ENCODE measurements around the gene TENT4A.

Gene TENT4A

DNA sequence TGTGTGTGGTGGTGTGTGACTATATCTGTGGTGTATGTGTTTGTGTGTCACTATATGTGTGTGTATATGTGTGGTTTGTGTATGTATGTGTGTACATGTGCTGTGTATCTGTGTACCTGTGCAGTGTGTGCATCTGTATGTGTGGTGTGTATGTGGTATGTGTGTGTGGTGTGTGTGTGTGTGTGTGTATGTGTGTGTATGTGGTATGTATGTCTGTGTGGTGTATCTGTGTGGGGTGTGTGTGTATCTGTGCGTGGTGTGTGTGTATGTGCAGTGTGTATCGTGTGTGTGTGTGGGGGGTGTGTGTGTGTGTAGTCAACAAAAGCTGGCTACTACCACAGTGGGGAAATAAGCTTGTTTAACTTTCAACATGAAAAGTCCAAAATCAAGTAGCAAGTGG is 31.6 kb upstream of the TENT4A start:
- peak overlapping the region; percentile 14 for H3K14ac ChIP-seq (ENCODE audit: low read length)
- H2BK12ac ChIP-seq (ENCODE audit: low read length): no peak overlapping the region
- H2BK5ac ChIP-seq (ENCODE audit: low read length): no peak overlapping the region
- H4K91ac ChIP-seq (ENCODE audit: low read depth, low read length, poor library complexity): no peak overlapping the region
- no peak overlapping the region for H3K27ac ChIP-seq (replicated peaks; ENCODE audit: low read length)
- H3K4me2 ChIP-seq (ENCODE audit: insufficient read depth, low read length, poor library complexity, severe bottlenecking): no peak overlapping the region
- no CpG with 5 or more reads among the region's 2 CpGs for WGBS, 2 donors (ENCODE audit: extremely low coverage in 2 of 2, insufficient read length in 2 of 2, insufficient replicate concordance in 1 of 2)
- no peaks in the 10 kb centered on the region for H3K79me1 ChIP-seq (ENCODE audit: low read depth, low read length)
- H3K23ac ChIP-seq (ENCODE audit: low read depth, low read length, poor library complexity): no peak overlapping the region
- DNase-seq (ENCODE audit: low spot score): no peak
- H4K8ac ChIP-seq (ENCODE audit: low read depth, low read length): no peak overlapping the region
- no peak overlapping the region for H2BK120ac ChIP-seq (ENCODE audit: low read depth, low read length)
- no peak overlapping the region for H2BK15ac ChIP-seq (ENCODE audit: low read length)
- peaks cover 0 to 2% of the 10 kb centered on the region in 2 donors for H3K9me3 ChIP-seq (replicated peaks in 1 of 2; ENCODE audit: control insufficient read depth in 2 of 2, insufficient read depth in 1 of 2, low read depth in 1 of 2, low read length in 2 of 2)
- no peak overlapping the region for H3K4ac ChIP-seq (ENCODE audit: low read length)
- peaks cover 0 to 7% (median 0%) of the 10 kb centered on the region in 3 experiments for H3K27me3 ChIP-seq (ENCODE audit: control insufficient read depth in 3 of 3, insufficient read depth in 3 of 3, low read depth in 1 of 3, low read length in 3 of 3)
- H3K36me3 ChIP-seq (replicated peaks in 1 of 2; ENCODE audit: control insufficient read depth in 2 of 2, insufficient read depth in 2 of 2, low read length in 2 of 2): no peaks in the 10 kb centered on the region
- no peak overlapping the region for H3K9ac ChIP-seq (ENCODE audit: low read depth, low read length, poor library complexity)
- no peak overlapping the region for H3K18ac ChIP-seq (ENCODE audit: low read length)
- no peak overlapping the region for H2AFZ ChIP-seq (ENCODE audit: low read length)
- no peak overlapping the region for H2AK5ac ChIP-seq (ENCODE audit: low read depth, low read length)
- peaks cover 0 to 3% of the 10 kb centered on the region in 2 donors for H3K4me1 ChIP-seq (ENCODE audit: control insufficient read depth in 2 of 2, insufficient read depth in 1 of 2, low read depth in 1 of 2, low read length in 2 of 2)
- H3K4me3 ChIP-seq (ENCODE audit: low read length in 2 of 2): peak overlapping the region in 1 of 2 donors; percentile 59

DNA sequence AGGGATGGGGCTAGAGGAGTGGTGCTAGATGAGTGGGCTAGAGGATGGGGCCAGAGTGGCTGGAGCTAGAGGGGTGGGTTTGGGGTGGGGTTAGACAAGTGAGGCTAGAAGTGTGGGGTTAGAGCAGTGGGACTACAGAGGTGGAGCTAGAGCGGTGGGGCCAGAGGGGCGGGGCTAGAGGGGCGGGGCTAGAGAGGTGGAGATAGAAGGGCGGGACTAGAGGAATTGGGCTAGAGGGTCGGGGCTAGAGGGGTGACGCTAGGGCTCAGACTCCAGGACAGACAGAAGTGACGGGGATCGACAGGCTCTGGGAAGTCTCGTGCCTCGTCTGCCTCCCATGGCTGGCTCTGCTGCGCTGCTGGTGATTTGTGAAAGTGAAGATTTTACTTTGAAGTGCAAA is 31.0 kb upstream of the TENT4A start:
- Histone ChIP-seq H2AFZ (ENCODE audit: low read length) (no peak overlapping the region), H3K36me3 (replicated peaks in 1 of 2; ENCODE audit: control insufficient read depth in 2 of 2, insufficient read depth in 2 of 2, low read length in 2 of 2) (no peaks in the 10 kb centered on the region), H3K23ac (ENCODE audit: low read depth, low read length, poor library complexity) (no peak overlapping the region), H3K27me3 (ENCODE audit: control insufficient read depth in 3 of 3, insufficient read depth in 3 of 3, low read depth in 1 of 3, low read length in 3 of 3) (peaks cover 0 to 7% (median 0%) of the 10 kb centered on the region in 3 experiments), H3K27ac (replicated peaks; ENCODE audit: low read length) (no peak overlapping the region), H4K8ac (ENCODE audit: low read depth, low read length) (no peak overlapping the region), H3K18ac (ENCODE audit: low read length) (no peak overlapping the region), H3K9ac (ENCODE audit: low read depth, low read length, poor library complexity) (no peak overlapping the region), H3K79me1 (ENCODE audit: low read depth, low read length) (no peaks in the 10 kb centered on the region), H4K91ac (ENCODE audit: low read depth, low read length, poor library complexity) (no peak overlapping the region), H3K4ac (ENCODE audit: low read length) (no peak overlapping the region), H3K14ac (ENCODE audit: low read length) (no peak overlapping the region), H3K4me1 (ENCODE audit: control insufficient read depth in 2 of 2, insufficient read depth in 1 of 2, low read depth in 1 of 2, low read length in 2 of 2) (peaks cover 0 to 3% of the 10 kb centered on the region in 2 donors), H2BK12ac (ENCODE audit: low read length) (no peak overlapping the region), H3K4me3 (ENCODE audit: low read length in 2 of 2) (no peak overlapping the region), H3K4me2 (ENCODE audit: insufficient read depth, low read length, poor library complexity, severe bottlenecking) (no peak overlapping the region), H2BK15ac (ENCODE audit: low read length) (no peak overlapping the region), H2BK5ac (ENCODE audit: low read length) (no peak overlapping the region), H2AK5ac (ENCODE audit: low read depth, low read length) (no peak overlapping the region), H2BK120ac (ENCODE audit: low read depth, low read length) (no peak overlapping the region), H3K9me3 (replicated peaks in 1 of 2; ENCODE audit: control insufficient read depth in 2 of 2, insufficient read depth in 1 of 2, low read depth in 1 of 2, low read length in 2 of 2) (peaks cover 0 to 2% of the 10 kb centered on the region in 2 donors)
- DNase-seq (ENCODE audit: low spot score): no peak
- WGBS, 2 donors (ENCODE audit: extremely low coverage in 2 of 2, insufficient read length in 2 of 2, insufficient replicate concordance in 1 of 2): no CpG with 5 or more reads among the region's 11 CpGs

DNA sequence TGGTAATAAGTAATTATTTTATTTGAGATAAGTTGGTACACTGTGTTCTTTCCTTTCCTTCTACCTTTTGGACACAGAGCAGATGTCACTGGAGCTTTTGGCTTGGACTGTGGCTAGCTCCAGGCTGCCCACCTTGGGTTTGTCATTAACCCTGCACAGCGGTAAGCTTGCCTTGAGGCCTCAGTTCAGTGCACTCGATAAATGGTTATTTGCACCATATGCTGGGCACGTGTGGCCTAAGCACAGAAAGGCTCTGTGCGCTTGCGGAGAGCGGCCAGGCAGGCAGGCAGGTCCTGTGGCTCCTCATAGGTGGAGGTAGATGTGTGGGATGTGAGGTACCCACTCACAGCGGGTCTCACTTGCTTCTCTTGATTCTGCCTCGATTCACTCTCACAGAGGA is 30.0 kb upstream of the TENT4A start:
- H3K27ac ChIP-seq (replicated peaks; ENCODE audit: low read length): no peak overlapping the region
- H2AFZ ChIP-seq (ENCODE audit: low read length): no peak overlapping the region
- H3K9me3 ChIP-seq (replicated peaks in 1 of 2; ENCODE audit: control insufficient read depth in 2 of 2, insufficient read depth in 1 of 2, low read depth in 1 of 2, low read length in 2 of 2): peaks cover 0 to 6% of the 10 kb centered on the region in 2 donors
- no peaks in the 10 kb centered on the region for H3K79me1 ChIP-seq (ENCODE audit: low read depth, low read length)
- H3K36me3 ChIP-seq (replicated peaks in 1 of 2; ENCODE audit: control insufficient read depth in 2 of 2, insufficient read depth in 2 of 2, low read length in 2 of 2): no peaks in the 10 kb centered on the region
- H3K14ac ChIP-seq (ENCODE audit: low read length): no peak overlapping the region
- no peak overlapping the region for H4K8ac ChIP-seq (ENCODE audit: low read depth, low read length)
- H2BK120ac ChIP-seq (ENCODE audit: low read depth, low read length): no peak overlapping the region
- no peak overlapping the region for H2BK12ac ChIP-seq (ENCODE audit: low read length)
- H3K4ac ChIP-seq (ENCODE audit: low read length): no peak overlapping the region
- no peak overlapping the region for H2AK5ac ChIP-seq (ENCODE audit: low read depth, low read length)
- no peak overlapping the region for H3K23ac ChIP-seq (ENCODE audit: low read depth, low read length, poor library complexity)
- H3K9ac ChIP-seq (ENCODE audit: low read depth, low read length, poor library complexity): no peak overlapping the region
- no peak overlapping the region for H2BK15ac ChIP-seq (ENCODE audit: low read length)
- no peak overlapping the region for H3K18ac ChIP-seq (ENCODE audit: low read length)
- H4K91ac ChIP-seq (ENCODE audit: low read depth, low read length, poor library complexity): no peak overlapping the region
- peaks cover 3% of the 10 kb centered on the region in 2 donors for H3K4me1 ChIP-seq (ENCODE audit: control insufficient read depth in 2 of 2, insufficient read depth in 1 of 2, low read depth in 1 of 2, low read length in 2 of 2)
- H3K4me2 ChIP-seq (ENCODE audit: insufficient read depth, low read length, poor library complexity, severe bottlenecking): no peak overlapping the region
- DNase-seq (ENCODE audit: low spot score): no peak
- H3K27me3 ChIP-seq (ENCODE audit: control insufficient read depth in 3 of 3, insufficient read depth in 3 of 3, low read depth in 1 of 3, low read length in 3 of 3): peaks cover 0 to 13% (median 3%) of the 10 kb centered on the region in 3 experiments
- whole genome bisulfite sequencing, 2 donors (ENCODE audit: extremely low coverage in 2 of 2, insufficient read length in 2 of 2, insufficient replicate concordance in 1 of 2): no CpG with 5 or more reads among the region's 8 CpGs
- no peak overlapping the region for H2BK5ac ChIP-seq (ENCODE audit: low read length)
- H3K4me3 ChIP-seq (ENCODE audit: low read length in 2 of 2): peak overlapping the region in 1 of 2 donors; percentile 22

DNA sequence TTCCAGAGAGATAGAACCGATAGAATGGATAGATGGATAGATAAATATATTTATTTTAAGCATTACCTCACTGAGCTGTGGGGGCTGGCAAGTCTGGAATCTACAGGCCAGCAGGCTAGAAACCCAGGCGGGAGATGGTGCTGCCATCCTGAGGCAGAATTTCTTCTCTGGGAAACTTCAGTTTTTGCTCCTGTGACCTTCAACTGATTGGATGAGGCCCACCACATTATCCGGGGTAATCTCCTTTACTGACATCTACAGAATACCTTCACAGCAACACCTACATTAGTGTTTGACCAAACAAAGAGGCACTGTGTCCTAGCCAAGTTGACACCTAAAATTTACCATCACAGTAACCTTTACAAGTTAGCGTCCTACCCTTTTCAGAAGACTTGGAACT is 29.2 kb upstream of the TENT4A start:
- H3K27me3 ChIP-seq (ENCODE audit: control insufficient read depth in 3 of 3, insufficient read depth in 3 of 3, low read depth in 1 of 3, low read length in 3 of 3): peaks cover 0 to 13% (median 4%) of the 10 kb centered on the region in 3 experiments
- H3K4me3 ChIP-seq (ENCODE audit: low read length in 2 of 2): no peak overlapping the region
- no peak overlapping the region for H3K14ac ChIP-seq (ENCODE audit: low read length)

More for the DNA sequence above, 29.2 kb upstream of the TENT4A start:
- Histone ChIP-seq H2AFZ (ENCODE audit: low read length) (no peak overlapping the region), H2BK15ac (ENCODE audit: low read length) (no peak overlapping the region), H3K79me1 (ENCODE audit: low read depth, low read length) (no peaks in the 10 kb centered on the region), H3K9me3 (replicated peaks in 1 of 2; ENCODE audit: control insufficient read depth in 2 of 2, insufficient read depth in 1 of 2, low read depth in 1 of 2, low read length in 2 of 2) (peaks cover 0 to 6% of the 10 kb centered on the region in 2 donors), H3K27ac (replicated peaks; ENCODE audit: low read length) (no peak overlapping the region), H4K91ac (ENCODE audit: low read depth, low read length, poor library complexity) (no peak overlapping the region), H2AK5ac (ENCODE audit: low read depth, low read length) (no peak overlapping the region), H3K9ac (ENCODE audit: low read depth, low read length, poor library complexity) (no peak overlapping the region), H3K4me2 (ENCODE audit: insufficient read depth, low read length, poor library complexity, severe bottlenecking) (no peak overlapping the region), H3K36me3 (replicated peaks in 1 of 2; ENCODE audit: control insufficient read depth in 2 of 2, insufficient read depth in 2 of 2, low read length in 2 of 2) (no peaks in the 10 kb centered on the region), H3K4ac (ENCODE audit: low read length) (no peak overlapping the region), H3K18ac (ENCODE audit: low read length) (no peak overlapping the region), H2BK120ac (ENCODE audit: low read depth, low read length) (no peak overlapping the region), H3K4me1 (ENCODE audit: control insufficient read depth in 2 of 2, insufficient read depth in 1 of 2, low read depth in 1 of 2, low read length in 2 of 2) (peaks cover 3% of the 10 kb centered on the region in 2 donors), H2BK12ac (ENCODE audit: low read length) (no peak overlapping the region), H4K8ac (ENCODE audit: low read depth, low read length) (no peak overlapping the region), H2BK5ac (ENCODE audit: low read length) (no peak overlapping the region), H3K23ac (ENCODE audit: low read depth, low read length, poor library complexity) (no peak overlapping the region)
- no CpG with 5 or more reads among the region's 4 CpGs for WGBS, 2 donors (ENCODE audit: extremely low coverage in 2 of 2, insufficient read length in 2 of 2, insufficient replicate concordance in 1 of 2)
- DNase-seq (ENCODE audit: low spot score): no peak
